LHCN-M2 (cell line): Measurements from ENCODE around the gene ADARB2. TPM values are rescaled to one million over a fixed set of nuclear protein-coding genes. Genes with fewer than 3 reads are reported as not detected.
"Not testable (repeated sequence)": the region's sequence is repeated elsewhere in the genome, so short reads cannot be mapped to it uniquely, and the experiment has no call there.

Source experiments
- DNase-seq: peaks from one replicate; pipeline ENCODE4 v3.0.0-alpha.2; 2012; ENCODE audit warnings: low read depth
- total RNA-seq: library from RNA; depleted of rRNA; stranded (reverse); fragments of >200 nt; gene quantifications from 2 replicates; pipeline ENCODE4 v1.2.3, GENCODE V29; 2014

The ADARB2 gene
- total RNA-seq, 1 experiment from 2014 or later = 0.11 TPM

DNA sequence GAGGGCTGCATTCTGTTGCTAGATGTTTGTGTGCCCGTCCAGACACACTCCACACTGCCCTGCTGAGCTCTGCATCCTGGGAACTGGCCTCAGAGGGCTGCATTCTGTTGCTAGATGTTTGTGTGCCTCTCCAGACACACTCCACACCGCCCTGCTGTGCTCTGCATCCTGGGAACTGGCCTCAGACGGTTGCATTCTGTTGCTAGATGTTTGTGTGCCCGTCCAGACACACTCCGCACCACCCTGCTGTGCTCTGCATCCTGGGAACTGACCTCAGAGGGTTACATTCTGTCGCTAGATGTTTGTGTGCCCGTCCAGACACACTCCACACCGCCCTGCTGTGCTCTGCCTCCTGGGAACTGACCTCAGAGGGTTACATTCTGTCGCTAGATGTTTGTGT, 120.6 kb downstream of the ADARB2 start:
- not testable (repeated sequence) for DNase-seq

DNA sequence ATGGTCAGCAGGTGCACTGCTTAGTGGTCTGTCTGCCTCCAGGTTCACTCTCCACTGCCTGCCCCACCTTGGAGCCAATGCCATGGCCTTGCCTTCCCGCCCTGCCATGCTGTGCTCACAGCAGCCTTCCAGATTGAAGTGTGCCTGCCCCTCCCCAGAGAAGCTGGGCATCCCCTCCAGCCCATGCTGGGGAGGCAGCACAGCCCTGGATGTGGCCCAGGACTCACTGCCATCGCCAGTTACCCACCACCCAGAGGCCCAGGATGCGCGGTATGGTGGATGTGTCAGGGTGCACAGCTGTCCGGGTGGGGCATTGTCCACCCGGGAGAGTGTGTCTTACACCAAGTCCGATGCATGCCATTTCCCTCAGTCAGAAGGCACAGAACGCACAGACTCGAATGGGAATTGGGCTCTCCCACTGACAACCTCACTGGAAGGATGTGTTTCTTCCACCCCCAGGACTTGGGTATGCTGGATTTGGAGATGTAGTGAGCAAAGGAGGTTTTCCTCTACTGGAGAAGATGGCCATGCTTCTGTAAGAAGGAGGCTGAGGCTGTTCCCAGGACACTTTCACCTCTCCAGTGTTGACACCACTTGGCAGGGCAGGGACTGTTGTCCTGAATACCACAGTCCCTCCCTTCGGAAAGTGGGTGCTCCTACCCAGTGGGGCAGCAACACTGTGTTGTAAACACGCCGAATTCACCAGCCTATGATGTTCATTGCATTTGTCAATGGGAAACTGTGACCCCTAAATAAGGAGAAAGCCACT, 122.0 kb downstream of the ADARB2 start:
- no peak for DNase-seq

DNA sequence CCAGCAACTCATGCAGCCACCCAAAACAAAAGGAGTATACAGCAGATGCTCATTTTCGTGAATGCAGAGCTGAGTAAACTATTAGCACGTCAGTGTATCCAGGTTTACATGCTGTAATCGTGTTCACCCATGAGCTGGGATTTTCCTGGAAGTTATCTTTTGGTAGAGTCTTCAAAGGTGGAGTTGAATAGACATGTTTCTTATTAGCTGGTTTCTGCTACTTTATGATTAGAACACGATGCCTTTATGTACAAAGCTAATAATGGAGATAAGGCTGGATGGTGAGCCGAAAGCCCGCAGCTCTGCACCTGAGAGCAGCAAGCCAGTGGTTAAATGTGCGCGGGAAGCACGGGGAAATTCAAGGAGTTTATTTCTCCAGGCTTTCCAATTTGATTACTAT, 123.8 kb downstream of the ADARB2 start:
- DNase-seq = no peak

DNA sequence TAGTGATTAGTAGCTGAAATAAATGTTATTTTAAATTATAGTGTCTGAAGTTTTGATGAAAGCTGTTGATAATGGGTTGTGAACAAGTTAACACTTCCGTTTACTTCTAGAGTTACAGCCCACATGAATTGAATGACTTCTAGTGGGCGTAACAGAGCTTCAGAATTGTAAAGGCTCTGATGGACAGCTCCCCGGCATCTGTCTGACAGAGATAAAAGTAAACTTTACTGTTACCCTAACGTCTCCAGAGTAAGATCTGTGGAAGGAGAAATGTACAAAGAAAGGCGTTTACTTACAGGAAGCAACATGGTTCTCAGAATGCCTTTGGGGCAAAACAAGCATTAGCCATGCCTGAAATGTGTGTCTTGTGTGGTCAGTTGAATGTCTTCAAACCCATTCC, 124.4 kb downstream of the ADARB2 start:
- DNase-seq = no peak

DNA sequence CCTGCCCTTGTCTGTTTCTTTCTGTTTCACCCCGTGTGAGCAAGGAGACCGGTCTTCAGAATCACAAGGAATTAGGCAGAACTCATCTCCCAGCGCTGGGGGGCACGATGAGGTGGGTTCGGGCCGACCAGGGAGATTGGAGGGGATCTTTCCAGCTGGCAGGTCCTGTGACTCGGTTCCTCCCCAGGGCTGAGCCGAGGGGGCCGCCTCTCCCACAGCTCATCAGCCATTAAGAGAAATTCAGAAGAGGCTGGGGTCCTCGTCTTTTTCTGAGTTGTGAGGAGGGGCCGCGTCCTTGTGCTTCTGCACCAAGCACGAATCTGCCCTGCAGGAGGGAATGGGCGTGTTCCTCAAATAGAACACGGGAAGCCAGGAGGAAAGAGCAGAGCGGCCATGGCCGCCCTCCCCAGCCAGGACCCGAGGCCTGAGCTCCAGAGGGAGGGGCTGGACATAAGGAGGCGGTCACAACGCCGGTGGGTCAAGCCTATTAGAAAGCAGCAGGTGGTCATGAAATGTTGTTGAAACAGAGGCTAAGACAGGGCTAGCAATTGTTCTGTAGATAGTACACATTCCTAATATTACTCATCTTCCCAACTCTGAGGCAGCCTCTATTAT, 125.3 kb downstream of the ADARB2 start:
- DNase-seq = no peak

DNA sequence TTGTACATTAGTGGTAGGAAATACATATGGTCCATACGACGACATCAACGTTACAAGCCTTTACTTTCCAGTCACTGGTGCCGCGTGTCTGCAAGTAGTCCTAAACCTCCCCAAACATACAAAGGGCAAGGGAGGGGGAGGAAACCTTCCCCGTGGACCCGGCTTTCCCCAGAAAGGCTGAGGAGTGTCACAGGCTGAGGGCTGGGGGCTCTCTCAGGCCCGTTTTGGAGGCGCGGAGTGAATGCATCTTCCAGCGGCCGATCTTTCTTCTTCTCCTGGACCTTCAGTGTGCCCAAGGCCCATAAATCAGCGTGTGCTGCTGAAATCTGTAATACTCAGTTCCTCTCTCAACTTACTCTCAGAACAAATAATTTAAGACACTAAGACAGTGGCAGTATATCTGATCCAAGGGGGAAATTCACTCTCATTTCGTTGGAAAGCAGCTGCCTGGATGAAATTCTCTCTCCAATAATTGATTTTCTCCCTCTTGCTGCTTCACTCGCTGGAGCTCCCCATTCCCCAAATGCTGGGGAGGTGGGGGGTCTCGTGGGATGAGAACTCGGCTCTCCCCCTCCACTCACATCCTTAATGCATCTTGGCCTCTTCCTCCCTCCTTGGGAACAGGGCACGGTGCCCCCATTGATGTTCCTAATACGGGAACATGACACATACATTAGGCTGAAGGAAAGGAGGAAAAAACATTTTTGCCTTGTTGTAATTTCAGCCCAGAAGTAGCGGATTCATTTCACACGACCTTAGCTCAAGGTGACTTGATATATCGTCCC, 126.1 kb downstream of the ADARB2 start:
- DNase-seq = no peak

DNA sequence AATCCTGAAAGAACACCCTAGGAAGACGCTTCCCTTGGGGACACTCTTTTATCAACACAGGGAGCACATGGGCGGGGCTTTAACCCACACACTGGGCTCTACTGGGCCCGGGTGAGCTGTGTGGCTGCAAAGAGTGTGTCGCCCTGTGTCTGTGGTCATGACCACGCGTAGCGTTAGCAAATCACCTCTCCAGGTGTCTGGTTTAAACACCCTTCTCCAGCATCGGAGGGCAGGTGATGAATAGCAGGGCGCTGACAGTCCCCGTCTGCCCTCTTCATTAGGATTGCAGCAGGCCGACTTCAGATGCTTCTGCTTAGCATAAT, 127.7 kb downstream of the ADARB2 start:
- DNase-seq = no peak

DNA sequence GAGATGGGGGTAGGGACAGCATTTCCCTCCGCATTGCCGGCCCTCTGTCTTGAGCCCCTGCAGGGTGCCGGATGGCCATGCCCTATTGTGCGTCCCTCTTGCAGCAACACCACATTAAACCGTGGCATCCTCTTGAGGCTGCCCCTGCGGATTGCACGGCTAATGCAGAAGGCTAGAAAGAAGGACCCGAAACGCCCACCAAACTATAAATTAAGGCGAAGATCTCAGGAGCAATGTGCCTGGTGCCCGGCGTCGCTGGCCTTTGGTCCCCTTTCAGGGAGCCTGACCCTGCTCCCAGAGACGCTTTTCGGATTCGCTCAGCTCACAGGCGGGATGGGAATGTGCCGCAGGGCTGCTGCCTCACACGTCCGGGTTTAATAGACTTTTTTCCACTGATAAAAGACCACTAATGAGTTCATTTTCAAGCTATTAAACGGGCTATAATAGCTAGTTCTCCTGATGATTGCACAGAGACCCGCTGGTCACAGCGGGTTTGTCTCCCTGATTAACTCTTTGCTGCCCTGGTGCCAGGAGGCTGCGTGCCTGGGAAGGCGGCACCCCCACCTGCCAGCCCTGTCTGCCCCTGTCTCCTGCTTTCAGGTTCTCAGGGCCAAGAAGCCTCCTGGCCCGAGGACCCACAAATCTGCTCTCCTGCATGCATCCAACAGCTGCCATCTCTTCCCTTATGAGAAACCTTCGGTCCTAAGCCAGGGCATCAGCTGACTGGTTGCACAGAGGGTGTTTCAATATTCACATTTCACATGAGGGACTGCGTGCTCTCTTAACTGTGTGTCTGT, 128.3 kb downstream of the ADARB2 start:
- DNase-seq = no peak

DNA sequence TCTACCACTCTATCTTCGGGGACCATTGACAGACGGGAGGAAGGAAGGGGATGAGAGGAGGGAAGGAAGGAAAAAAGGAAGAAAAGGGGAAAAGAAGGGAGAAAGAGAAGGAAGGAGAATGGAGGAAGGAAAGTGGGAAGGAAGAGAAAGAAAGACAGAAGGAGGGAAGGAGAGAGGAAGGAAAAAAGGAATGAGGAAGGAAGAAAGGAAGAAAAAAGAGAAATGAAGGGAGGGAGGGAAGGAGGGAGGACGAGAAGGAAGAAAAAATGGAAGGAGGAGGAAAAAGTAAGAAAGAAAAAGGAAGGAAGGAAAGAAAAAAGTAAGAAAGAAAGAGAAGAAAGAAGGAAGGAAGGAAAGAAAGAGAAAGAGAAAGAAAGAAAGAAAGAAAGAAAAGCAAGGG, 128.9 kb downstream of the ADARB2 start:
- no peak for DNase-seq

DNA sequence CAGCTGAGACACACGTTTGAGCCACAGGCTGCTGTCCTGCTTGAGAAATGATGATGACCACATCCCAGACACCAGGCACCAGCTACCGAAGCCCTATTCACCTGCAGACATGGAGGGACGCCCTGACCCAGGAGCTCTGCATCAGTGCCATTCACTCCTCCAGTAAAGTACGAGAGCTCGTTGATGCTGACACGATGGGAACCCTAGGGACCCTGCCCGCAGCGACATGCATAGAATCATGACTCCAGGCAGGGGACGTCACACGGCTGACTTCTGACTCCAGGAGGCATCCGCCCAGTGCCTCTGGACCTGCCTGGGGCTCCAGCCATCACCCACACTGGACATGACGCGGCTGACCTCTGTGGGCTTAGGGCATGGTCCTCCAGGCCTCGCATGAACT, 129.9 kb downstream of the ADARB2 start:
- no peak for DNase-seq

DNA sequence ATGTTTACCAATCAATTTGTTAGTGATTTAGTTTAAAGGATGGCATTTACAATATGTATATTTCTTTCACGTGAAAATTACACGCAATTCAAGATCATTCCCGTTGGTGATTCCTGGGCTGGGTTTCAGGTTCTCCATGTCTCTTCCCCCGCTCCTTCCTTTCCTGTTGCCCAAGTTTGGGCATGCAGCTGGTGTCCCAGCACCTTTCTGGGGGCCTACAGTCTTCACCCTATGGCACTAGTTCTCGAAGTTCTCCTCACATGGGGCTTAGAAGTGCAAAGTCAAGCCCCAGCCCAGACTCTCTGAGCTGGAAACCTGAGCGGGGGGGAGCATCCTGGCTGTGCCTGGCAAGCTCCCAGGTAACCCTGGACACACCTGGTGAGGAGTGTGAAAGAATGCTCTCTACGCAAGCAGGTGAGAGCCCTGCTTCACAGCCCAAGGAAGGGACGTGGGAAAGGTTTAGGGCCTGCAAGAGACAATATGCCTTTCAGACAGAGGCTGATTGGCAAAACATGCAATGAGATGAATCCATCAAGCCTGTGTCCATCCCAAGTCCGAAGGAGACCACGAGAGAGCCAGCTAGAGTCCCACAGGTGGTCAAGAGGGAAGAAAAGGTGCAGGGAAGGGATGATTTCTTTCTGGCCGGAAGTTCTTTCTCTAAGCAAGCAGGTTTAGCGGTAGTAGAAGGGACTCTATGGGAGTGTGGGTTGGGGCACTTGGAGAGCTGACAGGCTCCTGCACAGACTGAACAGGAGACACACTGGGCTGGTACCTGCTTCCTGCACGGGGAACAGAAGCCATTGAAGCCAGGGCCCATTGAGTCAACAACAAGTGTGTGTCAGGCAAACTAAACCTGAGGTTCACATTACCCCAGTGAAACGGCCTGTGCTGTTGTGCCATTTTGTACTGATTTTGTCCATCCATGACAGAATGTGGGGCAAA, 131.1 kb downstream of the ADARB2 start:
- no peak for DNase-seq

DNA sequence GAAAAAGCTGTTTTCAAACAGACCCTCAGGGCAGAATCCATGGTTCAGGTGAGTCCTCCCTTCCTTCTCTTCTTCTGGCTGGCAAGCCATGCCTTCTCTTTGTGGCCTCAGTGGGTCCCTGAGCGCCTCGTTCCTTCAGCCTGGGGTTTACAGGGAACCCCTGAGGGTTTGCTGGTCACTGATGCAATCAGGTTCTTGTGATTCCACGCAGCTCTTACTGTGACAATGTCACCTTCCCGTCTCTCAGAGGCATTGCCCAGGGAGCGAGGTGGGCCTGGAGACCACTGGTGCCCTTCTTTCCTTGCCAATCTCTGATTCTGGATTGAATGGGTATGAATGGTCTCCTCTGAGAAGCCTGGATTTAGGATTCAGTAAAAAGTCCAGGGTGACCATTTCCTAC, 132.2 kb downstream of the ADARB2 start:
- DNase-seq = no peak

DNA sequence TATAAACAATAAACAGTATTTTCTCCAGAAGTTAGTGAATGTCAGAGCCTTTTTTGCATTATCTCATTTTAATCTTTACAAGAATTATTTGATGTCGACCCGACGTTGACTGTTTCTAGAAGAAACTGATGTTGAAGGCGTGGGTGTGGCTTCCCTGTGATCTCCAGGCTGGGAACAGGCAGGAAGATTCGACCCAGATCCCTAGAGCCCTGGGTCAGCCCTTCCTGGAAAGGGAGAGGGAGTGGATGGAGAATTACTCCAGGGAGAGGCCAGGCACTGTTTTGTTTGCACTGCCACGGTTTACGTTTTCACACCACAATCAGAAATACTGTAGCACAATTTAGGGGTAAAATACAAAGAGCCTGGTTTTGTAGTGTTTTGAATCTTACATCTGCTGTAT, 133.1 kb downstream of the ADARB2 start:
- DNase-seq = no peak

DNA sequence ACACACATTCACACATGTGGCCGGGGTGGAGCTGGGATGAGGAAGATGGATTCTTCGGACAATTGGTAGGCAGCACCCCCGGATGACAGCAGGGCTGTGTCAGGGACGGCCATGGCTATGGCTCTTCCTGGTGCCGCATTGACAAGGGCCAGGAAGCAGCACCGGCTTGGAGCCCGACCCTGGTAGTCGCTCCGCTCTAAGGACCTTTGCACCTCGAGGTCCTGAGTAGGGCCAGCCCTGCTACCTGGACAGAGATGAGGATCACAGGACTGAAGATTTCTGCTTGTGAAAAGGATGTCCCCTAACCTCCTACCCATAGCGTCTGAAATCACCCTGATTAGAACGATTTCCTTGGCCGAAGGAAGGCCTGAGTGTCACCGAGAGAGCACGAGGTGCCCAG, 134.1 kb downstream of the ADARB2 start:
- no peak for DNase-seq

DNA sequence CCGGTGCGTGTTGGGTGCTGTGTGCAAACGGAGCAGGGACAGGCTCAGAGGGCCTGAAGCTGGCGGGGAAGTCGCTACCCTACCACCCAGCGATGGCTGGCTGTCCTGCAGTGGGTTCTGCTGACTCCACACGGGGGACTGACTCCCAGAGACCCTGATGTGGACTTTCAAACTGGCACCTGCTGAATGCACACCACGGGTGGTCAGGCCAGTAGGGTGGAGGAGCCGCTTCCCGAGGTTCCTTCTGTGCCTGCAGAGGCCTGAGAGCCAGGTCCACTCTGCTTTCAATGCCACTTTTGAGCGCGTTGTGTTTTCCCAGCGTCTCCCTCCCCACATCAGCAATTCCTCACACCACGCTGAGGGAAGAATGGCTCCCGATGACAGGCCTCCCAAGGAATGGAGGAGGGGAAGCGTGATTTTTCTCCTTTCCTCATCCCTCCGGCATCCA, 135.3 kb downstream of the ADARB2 start:
- DNase-seq = no peak

DNA sequence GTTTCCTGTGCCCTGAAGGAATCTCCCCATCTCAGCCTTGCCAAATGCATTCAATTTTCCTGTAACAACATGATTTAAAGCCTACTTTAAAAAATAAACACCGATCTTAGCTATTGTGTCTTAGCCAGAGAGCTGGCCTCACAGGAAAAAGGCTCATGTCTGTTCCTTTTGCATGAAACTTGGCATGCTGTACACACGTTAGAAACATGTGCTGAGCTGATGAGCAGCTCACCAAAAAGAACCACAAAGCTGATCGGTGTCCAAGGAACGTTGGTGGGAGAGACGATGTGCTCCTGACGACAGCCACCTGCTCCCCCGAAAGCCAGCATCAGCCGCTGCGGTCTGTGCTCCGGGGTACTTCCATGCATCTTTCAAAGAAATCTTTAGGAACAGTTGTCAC, 135.9 kb downstream of the ADARB2 start:
- no peak for DNase-seq

DNA sequence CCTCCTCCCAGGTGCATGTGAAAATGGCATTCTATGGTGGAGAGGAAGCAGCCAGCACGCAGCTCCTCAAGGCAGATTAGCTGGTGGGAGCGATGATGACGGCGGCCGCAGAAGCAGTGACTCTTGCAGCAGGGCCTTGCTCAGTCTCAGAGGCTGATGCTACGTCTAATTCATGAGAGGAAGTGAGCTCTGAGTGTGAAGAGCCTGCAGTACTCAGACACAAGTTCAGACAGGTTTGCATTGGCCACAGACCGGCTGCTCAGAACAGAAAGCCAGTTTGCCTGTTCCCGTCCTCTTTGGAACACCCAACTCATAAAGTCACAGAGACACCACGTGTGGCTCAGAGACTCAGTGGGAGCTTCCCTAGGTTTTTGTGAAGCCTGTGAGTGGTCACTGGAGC, 136.5 kb downstream of the ADARB2 start:
- no peak for DNase-seq

DNA sequence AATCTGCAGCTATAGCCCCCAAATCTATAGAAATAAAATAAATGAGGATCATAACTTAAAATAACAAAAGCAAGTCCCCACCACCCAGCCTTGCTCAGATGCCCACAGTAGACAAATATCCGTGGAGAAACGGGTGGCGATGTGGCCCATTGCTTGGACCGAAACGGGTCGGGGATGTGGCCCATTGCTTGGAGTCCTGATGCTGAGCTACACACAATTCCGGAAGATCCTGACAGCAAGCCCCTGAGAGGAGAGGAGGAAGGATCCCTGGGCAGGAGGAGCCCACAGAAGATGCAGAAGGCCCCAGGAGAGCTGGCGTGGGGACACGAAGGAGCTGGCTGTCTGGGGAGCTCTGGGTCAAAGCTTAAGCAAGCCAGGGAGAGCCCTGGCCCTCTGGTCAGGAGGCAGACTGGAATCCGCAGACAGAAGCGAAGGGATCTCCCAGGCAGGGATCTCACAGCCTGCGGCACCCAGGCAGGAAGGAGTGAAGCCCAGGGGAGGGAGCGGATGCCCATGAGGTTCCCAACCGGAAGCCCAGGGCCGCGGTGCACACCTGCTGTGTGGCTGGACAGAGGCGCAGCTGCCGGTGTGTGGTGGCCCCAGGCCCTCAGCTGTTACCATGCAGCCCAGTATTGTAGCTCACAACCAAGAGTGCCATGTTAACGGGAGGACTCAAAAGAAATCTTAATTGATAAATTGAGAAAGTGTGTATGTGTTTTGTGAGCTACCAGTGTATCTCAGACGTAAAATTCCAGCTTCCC, 138.8 kb downstream of the ADARB2 start:
- no peak for DNase-seq

DNA sequence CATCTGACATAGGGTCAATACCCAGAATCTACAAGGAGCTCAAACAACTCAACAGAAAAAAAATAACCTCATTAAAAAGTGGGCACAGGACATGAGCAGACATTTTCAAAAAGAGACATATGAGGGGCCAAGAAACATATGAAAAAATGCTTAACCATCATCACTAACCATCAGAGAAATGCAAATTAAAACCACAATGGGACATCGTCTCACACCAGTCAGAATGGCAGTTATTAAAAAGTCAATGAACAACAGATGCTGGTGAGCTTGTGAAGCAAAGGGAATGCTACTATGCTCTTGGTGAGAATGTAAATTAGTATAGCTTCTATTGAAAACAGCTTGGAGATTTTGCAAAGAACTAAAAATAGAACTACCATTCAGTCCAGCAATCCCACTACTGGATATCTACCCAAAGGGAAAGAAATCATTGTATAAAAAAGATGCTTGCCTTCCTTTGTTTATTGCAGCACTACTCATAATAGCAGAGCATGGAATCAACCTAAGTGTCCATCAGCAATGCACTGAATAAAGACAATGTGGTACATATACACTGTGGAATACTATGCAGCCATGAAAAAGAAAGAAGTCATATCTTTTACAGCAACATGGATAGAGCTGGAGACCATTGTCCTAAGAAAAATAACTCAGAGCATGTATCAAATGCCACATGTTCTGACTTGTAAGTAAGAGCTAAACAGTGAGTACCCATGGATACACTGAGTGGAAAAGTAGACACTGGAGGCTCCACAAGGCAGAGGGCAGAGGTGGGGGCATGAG, 139.8 kb downstream of the ADARB2 start:
- no peak for DNase-seq
